ENCODE measurements around the gene B4GALT2.

DNA sequence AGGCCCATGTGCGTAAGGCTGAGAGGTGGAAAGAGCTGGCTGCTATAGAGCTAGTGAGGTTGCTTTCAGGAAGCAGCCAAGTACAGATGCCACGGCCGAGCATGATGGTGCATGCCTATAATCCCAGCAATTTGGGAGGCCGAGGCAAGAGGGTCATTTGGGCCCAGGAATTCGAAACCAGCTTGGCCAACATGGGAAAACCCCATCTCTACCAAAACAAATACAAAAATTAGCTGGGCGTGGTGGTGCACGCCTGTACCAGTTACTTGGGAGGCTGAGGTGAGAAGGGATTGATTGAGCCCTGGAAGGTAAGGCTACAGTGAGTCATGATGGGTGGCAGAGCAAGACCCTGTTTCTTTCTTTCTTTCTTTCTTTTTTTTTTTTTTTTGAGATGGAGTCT lies 15.1 kb downstream of the B4GALT2 start:
- TF ChIP-seq XRCC4 (IDR thresholded peaks at IDR 0.05; ENCODE audit: extremely low read depth, insufficient read depth, insufficient read length) (no peak), EP300 (IDR thresholded peaks at IDR 0.05; ENCODE audit: low read length) (no peak), BRF2 (IDR thresholded peaks at IDR 0.05; ENCODE audit: borderline replicate concordance, insufficient read depth, insufficient read length) (no peak), MTA1 (IDR thresholded peaks at IDR 0.05; ENCODE audit: borderline replicate concordance) (no peak), CTCF (IDR thresholded peaks at IDR 0.05 in 2 of 3, conservative IDR thresholded peaks at IDR 0.05 in 1 of 3; ENCODE audit: insufficient read depth in 2 of 3, low read depth in 1 of 3, low read length in 3 of 3) (no peak), ATF2 (CRISPR knock-in tag; IDR thresholded peaks at IDR 0.05) (no peak), ZNF263 (CRISPR knock-in tag; IDR thresholded peaks at IDR 0.05; ENCODE audit: borderline replicate concordance) (no peak), POLR2AphosphoS5 (IDR thresholded peaks at IDR 0.05; ENCODE audit: control insufficient read depth, insufficient read depth, low read depth, low read length) (no peak)
- TF ChIP-seq, protein P1, sequence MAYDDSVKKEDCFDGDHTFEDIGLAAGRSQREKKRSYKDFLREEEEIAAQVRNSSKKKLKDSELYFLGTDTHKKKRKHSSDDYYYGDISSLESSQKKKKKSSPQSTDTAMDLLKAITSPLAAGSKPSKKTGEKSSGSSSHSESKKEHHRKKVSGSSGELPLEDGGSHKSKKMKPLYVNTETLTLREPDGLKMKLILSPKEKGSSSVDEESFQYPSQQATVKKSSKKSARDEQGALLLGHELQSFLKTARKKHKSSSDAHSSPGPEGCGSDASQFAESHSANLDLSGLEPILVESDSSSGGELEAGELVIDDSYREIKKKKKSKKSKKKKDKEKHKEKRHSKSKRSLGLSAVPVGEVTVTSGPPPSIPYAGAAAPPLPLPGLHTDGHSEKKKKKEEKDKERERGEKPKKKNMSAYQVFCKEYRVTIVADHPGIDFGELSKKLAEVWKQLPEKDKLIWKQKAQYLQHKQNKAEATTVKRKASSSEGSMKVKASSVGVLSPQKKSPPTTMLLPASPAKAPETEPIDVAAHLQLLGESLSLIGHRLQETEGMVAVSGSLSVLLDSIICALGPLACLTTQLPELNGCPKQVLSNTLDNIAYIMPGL (CRISPR knock-in tag; IDR thresholded peaks at IDR 0.05) = no peak

All from K562 (cell line).